ENCODE measurements around the gene WDR46. TPM values are rescaled to one million over a fixed set of nuclear protein-coding genes. Genes with fewer than 3 reads are reported as not detected.
A peak's percentile ranks its signal among the peaks of the same experiment; 100 is the strongest.

Gene WDR46
- total and polyA plus RNA-seq, 2 of the 13 experiments (the other 11 are each of a cell fraction or from before 2014, with no cell fraction given), result 47.4 to 105 TPM

DNA sequence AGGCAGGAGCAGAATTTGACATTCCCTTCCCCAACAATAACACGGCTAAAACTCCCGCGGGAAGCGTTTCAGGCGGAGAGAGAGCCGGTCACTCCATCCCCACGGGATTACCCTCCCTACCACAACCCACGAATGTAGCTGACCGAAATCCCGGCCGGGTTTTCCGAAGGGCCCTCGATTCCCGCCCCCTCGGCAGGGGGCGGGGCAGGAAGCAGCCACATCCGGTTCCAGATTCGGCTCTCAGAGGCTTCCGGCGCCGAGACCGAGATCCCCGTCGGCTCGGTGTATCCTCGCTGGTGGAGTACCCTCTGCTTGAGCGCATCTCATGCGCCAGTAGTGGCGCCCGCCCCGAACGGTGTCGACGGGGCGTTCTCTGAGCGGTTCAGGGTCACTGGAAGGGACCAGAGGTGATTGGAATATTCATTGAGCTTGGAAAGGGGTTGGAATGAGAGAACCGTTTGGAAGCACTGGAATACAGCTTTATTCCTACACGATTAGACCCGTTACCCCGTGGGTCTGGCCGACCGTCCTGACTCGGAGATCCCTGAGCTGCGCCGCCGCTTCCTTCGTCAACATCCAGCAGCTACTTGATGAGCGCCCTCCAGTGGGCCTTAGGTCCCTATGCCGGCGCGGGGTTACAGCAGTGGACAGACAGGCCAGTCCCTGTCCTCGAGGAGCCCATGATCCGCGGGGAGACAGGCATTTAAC is 10.4 kb upstream of the WDR46 start (continued):
- TF ChIP-seq, protein P1, sequence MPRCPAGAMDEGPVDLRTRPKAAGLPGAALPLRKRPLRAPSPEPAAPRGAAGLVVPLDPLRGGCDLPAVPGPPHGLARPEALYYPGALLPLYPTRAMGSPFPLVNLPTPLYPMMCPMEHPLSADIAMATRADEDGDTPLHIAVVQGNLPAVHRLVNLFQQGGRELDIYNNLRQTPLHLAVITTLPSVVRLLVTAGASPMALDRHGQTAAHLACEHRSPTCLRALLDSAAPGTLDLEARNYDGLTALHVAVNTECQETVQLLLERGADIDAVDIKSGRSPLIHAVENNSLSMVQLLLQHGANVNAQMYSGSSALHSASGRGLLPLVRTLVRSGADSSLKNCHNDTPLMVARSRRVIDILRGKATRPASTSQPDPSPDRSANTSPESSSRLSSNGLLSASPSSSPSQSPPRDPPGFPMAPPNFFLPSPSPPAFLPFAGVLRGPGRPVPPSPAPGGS (CRISPR knock-in tag; IDR thresholded peaks at IDR 0.05), result peak; percentile 52; the same call in 1 of the 2 replicates
- TF ChIP-seq BATF2 (CRISPR knock-in tag; IDR thresholded peaks at IDR 0.05) (peak; percentile 78), SMC3 (IDR thresholded peaks at IDR 0.05; ENCODE audit: low read length) (peak; percentile 56), CEBPB (IDR thresholded peaks at IDR 0.05; ENCODE audit: borderline replicate concordance, low read depth, low read length) (no peak), ZNF3 (CRISPR knock-in tag; IDR thresholded peaks at IDR 0.05) (no peak), ASH2L (IDR thresholded peaks at IDR 0.05; ENCODE audit: insufficient read length, low read depth, low read length) (peak; percentile 93), KLF16 (CRISPR knock-in tag; IDR thresholded peaks at IDR 0.05) (peak; percentile 23 to 94; a peak in 3 of 4 replicates), EHMT2 (IDR thresholded peaks at IDR 0.05; ENCODE audit: borderline replicate concordance, low read depth, low read length) (no peak), ZNF335 (CRISPR knock-in tag; IDR thresholded peaks at IDR 0.05) (no peak; the same call in 1 of the 2 replicates), YEATS2 (CRISPR knock-in tag; IDR thresholded peaks at IDR 0.05; ENCODE audit: borderline replicate concordance) (peak; percentile 82), PCBP2 (optimal IDR thresholded peaks at IDR 0.05; ENCODE audit: low read depth, low read length, poor library complexity, severe bottlenecking) (no peak), HOXA3 (CRISPR knock-in tag; IDR thresholded peaks at IDR 0.05) (peak; percentile 77), POLR2AphosphoS5 (IDR thresholded peaks at IDR 0.05; ENCODE audit: low read depth, low read length) (peak; percentile 95), SMAD9 (CRISPR knock-in tag; IDR thresholded peaks at IDR 0.05) (peak; percentile 63; the same call in 1 of the 2 replicates), HNRNPL (IDR thresholded peaks at IDR 0.05; ENCODE audit: low read depth, low read length) (peak; percentile 73), ZBTB7A (CRISPR knock-in tag; IDR thresholded peaks at IDR 0.05) (peak; percentile 90), GABPB1 (CRISPR knock-in tag; IDR thresholded peaks at IDR 0.05) (peak; percentile 95), NR2F1 (CRISPR knock-in tag; IDR thresholded peaks at IDR 0.05) (peak; percentile 0 to 33; a peak in 1 of 4 replicates), POGK (CRISPR knock-in tag; conservative IDR thresholded peaks at IDR 0.05) (peak; percentile 70; the same call in 1 of the 2 replicates), ZNF607 (CRISPR knock-in tag; IDR thresholded peaks at IDR 0.05; ENCODE audit: borderline replicate concordance) (no peak; the same call in 1 of the 2 replicates), ZNF446 (CRISPR knock-in tag; IDR thresholded peaks at IDR 0.05) (no peak), ZFP37 (CRISPR knock-in tag; IDR thresholded peaks at IDR 0.05; ENCODE audit: borderline replicate concordance) (peak; percentile 57; the same call in 1 of the 2 replicates), ISX (CRISPR knock-in tag; conservative IDR thresholded peaks at IDR 0.05) (no peak; the same call in 1 of the 2 replicates)
- TF ChIP-seq, protein P2, sequence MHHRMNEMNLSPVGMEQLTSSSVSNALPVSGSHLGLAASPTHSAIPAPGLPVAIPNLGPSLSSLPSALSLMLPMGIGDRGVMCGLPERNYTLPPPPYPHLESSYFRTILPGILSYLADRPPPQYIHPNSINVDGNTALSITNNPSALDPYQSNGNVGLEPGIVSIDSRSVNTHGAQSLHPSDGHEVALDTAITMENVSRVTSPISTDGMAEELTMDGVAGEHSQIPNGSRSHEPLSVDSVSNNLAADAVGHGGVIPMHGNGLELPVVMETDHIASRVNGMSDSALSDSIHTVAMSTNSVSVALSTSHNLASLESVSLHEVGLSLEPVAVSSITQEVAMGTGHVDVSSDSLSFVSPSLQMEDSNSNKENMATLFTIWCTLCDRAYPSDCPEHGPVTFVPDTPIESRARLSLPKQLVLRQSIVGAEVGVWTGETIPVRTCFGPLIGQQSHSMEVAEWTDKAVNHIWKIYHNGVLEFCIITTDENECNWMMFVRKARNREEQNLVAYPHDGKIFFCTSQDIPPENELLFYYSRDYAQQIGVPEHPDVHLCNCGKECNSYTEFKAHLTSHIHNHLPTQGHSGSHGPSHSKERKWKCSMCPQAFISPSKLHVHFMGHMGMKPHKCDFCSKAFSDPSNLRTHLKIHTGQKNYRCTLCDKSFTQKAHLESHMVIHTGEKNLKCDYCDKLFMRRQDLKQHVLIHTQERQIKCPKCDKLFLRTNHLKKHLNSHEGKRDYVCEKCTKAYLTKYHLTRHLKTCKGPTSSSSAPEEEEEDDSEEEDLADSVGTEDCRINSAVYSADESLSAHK (CRISPR knock-in tag; IDR thresholded peaks at IDR 0.05; ENCODE audit: borderline replicate concordance), result no peak; the same call in 1 of the 2 replicates
